GM19452 (cell line): ENCODE data around the gene DHX36.

Source experiments
- ATAC-seq: cut with Tn5 transposase; IDR thresholded peaks from one replicate; pipeline ENCODE4 v1.9.1; 2021; ENCODE audit not compliant: unreplicated experiment

The DHX36 gene

GRCh38 chr3:154285221-154285620 is 39.1 kb downstream of the DHX36 start:
- ATAC-seq, result no peak

DNA sequence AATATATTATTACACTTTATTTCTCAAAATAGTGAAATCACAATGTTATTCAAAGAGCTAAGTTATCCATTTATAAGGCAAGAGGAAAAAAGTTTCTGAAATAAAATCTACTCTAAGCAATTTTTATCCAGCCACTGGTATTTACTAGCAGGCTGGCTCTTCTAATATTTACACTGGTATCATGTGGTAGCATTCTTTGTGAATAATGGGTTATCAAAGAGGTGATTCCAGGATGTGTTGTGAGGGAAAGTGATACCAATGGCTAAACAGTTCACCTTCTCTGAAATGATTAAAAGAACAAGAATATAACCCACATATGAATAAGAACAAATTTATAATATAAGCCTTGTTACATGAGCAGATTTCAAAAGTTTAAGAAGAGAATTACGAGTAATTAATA is 44.1 kb downstream of the DHX36 start:
- no peak for ATAC-seq

- no peak for ATAC-seq
Observed at GRCh38 chr3:154275965-154276364, 48.3 kb downstream of the DHX36 start.

GRCh38 chr3:154275292-154275691 is 49.0 kb downstream of the DHX36 start:
- no peak for ATAC-seq

DNA sequence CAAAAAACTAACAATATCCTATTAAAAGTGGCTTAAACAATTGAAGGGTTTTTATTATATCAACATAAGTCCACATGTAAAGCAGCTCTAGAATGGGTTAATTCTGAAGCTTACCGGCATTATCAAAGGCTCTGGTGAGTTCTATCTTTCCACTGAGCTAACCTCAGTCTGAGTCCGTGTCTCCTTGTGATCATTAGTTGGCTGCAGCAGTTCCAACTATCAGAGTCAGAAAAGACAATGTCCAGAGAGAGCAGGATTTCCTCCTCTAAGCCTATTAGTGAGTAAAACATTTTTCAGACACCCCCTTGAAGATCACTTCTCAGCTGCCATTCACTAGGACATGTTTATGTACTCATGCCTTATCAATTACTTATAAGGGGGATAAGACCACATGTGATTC is 49.9 kb downstream of the DHX36 start:
- ATAC-seq, result no peak

DNA sequence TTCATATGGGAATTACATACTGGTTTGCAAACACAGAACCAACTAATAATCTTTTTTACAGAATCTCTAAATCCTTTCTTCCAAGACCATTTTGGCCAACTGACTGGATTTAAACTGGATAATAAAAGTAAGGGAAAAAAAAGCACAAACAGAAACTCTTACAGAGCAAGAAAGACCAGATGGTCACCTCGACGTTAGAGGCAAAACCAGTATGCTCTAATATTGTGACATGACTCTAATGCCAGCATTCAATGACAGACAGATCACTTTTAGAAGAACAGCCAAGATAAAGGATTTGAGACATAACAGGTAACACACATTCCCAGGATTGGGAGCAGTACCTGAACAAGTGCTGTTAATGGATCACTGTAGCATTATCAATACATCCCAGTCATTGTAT is 50.9 kb downstream of the DHX36 start:
- ATAC-seq, result no peak

DNA sequence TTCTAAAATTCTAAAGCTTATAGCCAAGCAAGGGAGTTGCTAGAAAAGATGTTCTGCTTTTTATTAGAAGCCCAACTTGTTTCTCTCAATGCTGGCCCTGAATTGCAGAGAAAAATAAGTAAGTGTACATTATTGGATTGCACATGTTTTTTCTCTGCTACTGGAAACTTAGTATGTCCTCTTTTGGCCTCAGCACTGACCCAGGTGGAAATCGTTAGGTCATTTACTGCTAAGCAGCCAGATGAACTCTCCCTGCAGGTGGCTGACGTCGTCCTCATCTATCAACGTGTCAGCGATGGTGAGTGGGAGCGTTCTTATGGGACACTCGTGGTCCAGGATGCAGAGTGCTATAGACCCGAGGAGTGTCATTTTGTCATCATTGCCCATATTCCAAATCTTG is 69.8 kb downstream of the DHX36 start:
- ATAC-seq, result no peak

GRCh38 chr3:154252759-154253638 is 71.3 kb downstream of the DHX36 start:
- peak; percentile 78 for ATAC-seq

GRCh38 chr3:154251610-154252009 is 72.7 kb downstream of the DHX36 start:
- no peak for ATAC-seq

DNA sequence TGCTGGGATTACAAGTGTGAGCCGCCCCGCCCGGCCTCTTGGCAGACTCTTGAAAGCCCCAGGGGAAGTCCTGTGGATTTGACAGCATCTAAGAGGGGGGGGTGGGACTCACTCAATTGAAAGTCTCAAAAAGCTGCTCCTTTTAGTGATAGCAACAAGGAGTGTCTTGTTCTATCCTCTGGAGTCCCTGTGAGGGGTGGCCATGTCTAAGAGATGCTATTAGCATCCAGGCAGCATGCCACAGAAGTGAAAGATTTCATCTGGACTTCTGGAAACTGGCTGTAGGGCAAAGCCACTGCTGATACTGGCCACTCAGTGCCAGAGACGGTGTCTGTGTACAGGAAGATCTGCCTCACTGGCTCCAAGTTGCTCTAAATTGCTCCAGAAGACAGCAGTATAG is 74.0 kb downstream of the DHX36 start:
- no peak for ATAC-seq

GRCh38 chr3:154247806-154248415 is 76.4 kb downstream of the DHX36 start:
- no peak for ATAC-seq

DNA sequence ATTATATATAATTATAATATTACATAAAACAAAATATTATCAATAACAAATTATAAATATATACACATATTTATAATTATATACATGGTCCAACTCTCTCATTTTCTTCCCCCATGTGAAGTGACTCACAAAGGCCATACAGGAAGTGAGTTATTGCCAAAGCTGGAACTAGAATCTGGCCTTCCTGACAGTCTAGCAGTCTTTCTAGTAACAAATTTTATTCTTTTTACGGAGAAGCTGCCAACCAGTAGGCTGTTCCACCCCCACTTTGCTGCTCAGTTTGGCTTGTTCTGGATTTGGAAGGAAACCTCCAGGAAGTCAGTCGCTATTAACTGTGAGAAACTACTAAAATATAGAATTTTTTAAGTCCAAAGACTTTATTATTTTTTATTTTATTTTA is 79.6 kb downstream of the DHX36 start:
- no peak for ATAC-seq

- ATAC-seq, result no peak
Observed at GRCh38 chr3:154243353-154243752, 80.9 kb downstream of the DHX36 start.

GRCh38 chr3:154242766-154243165 is 81.5 kb downstream of the DHX36 start:
- ATAC-seq, result no peak

- ATAC-seq, result no peak
Observed at GRCh38 chr3:154241496-154241895, 82.8 kb downstream of the DHX36 start.

- ATAC-seq, result no peak
Observed at GRCh38 chr3:154240235-154240634, 84.1 kb downstream of the DHX36 start.

DNA sequence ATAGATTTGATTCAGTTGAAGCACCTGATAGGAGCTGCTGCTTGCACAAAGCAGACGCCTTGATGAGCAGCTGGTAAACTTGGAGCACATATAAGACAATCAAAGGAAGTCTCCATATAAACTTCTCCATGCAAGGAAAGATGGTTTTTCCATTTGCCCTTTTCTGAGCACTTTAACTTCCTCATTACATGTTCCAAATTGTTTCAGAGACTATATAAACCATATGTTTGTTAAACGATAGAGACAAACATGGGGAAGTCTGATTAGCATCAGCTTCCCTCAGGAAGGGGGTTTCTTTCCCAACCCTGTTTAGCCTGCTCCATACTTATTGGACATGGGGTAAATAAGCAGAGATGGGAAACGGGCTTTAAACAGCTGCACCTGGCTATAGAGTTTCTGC is 88.0 kb downstream of the DHX36 start:
- ATAC-seq, result no peak

GRCh38 chr3:154235330-154235729 is 89.0 kb downstream of the DHX36 start:
- ATAC-seq, result no peak

GRCh38 chr3:154229217-154229590 is 95.1 kb downstream of the DHX36 start:
- no peak for ATAC-seq

DNA sequence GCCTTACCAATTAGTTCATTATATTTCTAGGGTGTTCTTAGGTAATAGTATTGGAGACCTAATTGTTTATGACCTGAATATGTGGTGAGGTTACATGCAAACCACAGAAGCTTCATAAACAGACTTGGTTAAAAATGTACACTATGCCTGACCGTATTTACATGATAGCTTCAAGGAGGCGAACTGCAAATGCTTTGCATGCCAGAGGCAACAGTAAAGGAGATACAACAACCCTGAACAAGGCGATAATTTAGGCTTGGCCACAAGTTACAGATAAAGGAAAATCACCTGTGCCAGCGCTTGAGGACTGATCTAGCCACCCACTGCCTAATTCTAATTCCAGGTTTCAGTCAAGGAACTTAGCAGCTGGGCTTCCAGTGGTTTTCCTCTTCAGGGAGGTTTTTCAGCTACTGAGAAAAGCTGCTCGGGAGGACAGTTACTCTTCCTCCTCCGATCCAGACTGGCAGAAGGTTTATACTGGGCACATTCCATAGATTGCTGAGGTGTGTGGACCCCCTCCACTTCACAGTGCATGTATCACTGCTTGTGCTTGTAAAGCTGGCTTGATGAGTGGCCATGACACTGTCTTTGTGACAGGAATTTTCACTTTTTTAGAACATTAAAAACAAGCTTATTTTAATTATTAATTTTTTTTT is 95.6 kb downstream of the DHX36 start:
- no peak for ATAC-seq

DNA sequence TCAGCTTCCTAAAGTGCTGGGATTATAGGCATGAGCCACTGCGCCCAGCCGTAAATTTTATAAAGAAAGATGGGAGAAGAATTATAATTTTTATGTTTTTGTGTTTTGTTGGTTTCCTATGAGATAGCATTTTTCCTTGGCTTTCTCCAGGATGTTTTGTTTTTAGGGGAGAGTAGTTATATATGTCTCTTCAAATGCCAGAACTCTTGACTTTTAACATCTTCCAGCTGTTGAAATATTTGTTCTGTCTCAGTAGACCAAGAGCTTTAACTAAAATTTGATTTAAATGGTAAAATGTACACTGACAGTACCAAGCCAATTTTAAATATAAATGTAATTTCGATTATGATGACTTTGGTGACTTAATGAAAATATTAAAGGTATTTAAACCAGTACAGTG is 96.8 kb downstream of the DHX36 start:
- ATAC-seq, result no peak

DNA sequence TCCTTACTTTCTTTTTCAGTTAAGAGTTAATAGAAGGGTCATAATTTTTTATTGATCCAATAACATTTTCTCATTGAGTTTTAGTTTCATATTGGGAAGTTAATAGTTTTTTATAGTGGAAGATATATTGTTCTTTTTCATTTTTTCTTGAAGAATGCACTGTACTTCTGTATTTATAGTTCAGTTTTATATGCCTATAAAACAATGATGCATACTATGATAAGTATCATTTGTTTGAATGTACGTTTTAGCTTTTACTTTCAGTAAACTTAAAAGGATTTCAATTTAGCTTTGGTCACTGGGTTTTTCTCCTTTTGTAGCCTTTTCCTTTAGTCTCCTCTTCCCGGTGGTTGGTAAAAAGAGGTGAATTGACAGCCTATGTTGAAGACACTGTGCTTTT is 98.8 kb downstream of the DHX36 start:
- no peak for ATAC-seq
